CD4-positive, alpha-beta memory T cell (primary cell): ENCODE data around the gene AKAP12. TPM values are rescaled to one million over a fixed set of nuclear protein-coding genes. Genes with fewer than 3 reads are reported as not detected.

Source experiments
- CTCF ChIA-PET: fragments of 350-600 bp; sonication (Branson Sonifier 250); formaldehyde crosslinking; loops from one replicate; lab custom pipeline; 2021; ENCODE audit warnings: inconsistent platforms; ENCODE audit not compliant: partially characterized antibody; lab: Charles Lee
- POLR2A ChIA-PET: fragments of 350-600 bp; sonication (Branson Sonifier 250); formaldehyde crosslinking; loops from one replicate; lab custom pipeline; 2021; ENCODE audit not compliant: partially characterized antibody; lab: Charles Lee
- DNase-seq, 5 donors: peaks; one replicate each; pipeline versions ENCODE4 v3.0.0 to v3.0.0-alpha.2; 2020 to 2022; ENCODE audit warnings: mixed read lengths in 1 of 5
- H3K27ac ChIP-seq: one replicate; pipeline ENCODE4 v1.7.0; 2013; ENCODE audit warnings: low read depth, low read length
- H3K27me3 ChIP-seq: 2 replicates; pipeline ENCODE4 v1.7.0; 2013; ENCODE audit warnings: mild to moderate bottlenecking, low read length, moderate library complexity; ENCODE audit not compliant: insufficient read depth
- H3K36me3 ChIP-seq: 2 replicates; pipeline ENCODE4 v1.7.0; 2013; ENCODE audit warnings: mild to moderate bottlenecking, low read length, moderate library complexity; ENCODE audit not compliant: insufficient read depth
- H3K4me1 ChIP-seq: 2 replicates; pipeline ENCODE4 v1.7.0; 2013; ENCODE audit warnings: mild to moderate bottlenecking, low read length, moderate library complexity; ENCODE audit not compliant: insufficient read depth
- H3K4me3 ChIP-seq, 2 donors: one replicate each; pipeline ENCODE4 v1.7.0; 2013; ENCODE audit warnings: low read length in 2 of 2, mild to moderate bottlenecking in 1 of 2
- H3K9me3 ChIP-seq, 2 donors: one replicate each; pipeline ENCODE4 v1.7.0; 2013; ENCODE audit warnings: low read length in 2 of 2, control low read depth in 1 of 2; ENCODE audit not compliant: control insufficient read depth in 1 of 2
- H3K27ac Mint-ChIP-seq, 7 donors: one replicate each; pipeline ENCODE4 v1.8.0; 2020 to 2021; ENCODE audit warnings: mixed read lengths in 7 of 7, mild to moderate bottlenecking in 6 of 7, inconsistent platforms in 3 of 7, moderate library complexity in 3 of 7
- H3K27me3 Mint-ChIP-seq, 2 donors: one replicate each; pipeline ENCODE4 v1.8.0; 2020 to 2021; ENCODE audit warnings: mixed read lengths in 2 of 2
- H3K36me3 Mint-ChIP-seq, 2 donors: one replicate each; pipeline ENCODE4 v1.8.0; 2020 to 2021; ENCODE audit warnings: mixed read lengths in 2 of 2, inconsistent platforms in 1 of 2, mild to moderate bottlenecking in 1 of 2
- H3K4me1 Mint-ChIP-seq, 4 donors: one replicate each; pipeline ENCODE4 v1.8.0; 2020 to 2021; ENCODE audit warnings: mixed read lengths in 4 of 4, mild to moderate bottlenecking in 1 of 4
- H3K4me3 Mint-ChIP-seq, 8 donors: one replicate each; pipeline ENCODE4 v1.8.0; 2020 to 2021; ENCODE audit warnings: mixed read lengths in 8 of 8, mild to moderate bottlenecking in 7 of 8, moderate library complexity in 6 of 8, inconsistent platforms in 3 of 8
- H3K9me3 Mint-ChIP-seq, 8 donors: one replicate each; pipeline ENCODE4 v1.8.0; 2020 to 2021; ENCODE audit warnings: mixed read lengths in 8 of 8, mild to moderate bottlenecking in 5 of 8, inconsistent platforms in 3 of 8, moderate library complexity in 1 of 8
- intact Hi-C: fragments of 100-400 bp; cut with micrococcal nuclease; formaldehyde crosslinking; loops from one replicate; pipeline ENCODE4 v1.15.1; 2023
- polyA plus RNA-seq, 2 donors: library from polyadenylated mRNA; unstranded; fragments of 300-500 nt; fragmentation: Illumina TruSeq; gene quantifications; one replicate each; pipeline ENCODE4 v1.2.3, GENCODE V29; 2021
- total RNA-seq, 2 experiments: library from RNA; stranded (reverse); gene quantifications; one replicate each; pipeline ENCODE4 v1.2.3, GENCODE V29; 2021

AKAP12 gene
- total and polyA plus RNA-seq, 4 experiments from 2014 or later, result 0.96 to 1.1 TPM; not detected in 2

DNA sequence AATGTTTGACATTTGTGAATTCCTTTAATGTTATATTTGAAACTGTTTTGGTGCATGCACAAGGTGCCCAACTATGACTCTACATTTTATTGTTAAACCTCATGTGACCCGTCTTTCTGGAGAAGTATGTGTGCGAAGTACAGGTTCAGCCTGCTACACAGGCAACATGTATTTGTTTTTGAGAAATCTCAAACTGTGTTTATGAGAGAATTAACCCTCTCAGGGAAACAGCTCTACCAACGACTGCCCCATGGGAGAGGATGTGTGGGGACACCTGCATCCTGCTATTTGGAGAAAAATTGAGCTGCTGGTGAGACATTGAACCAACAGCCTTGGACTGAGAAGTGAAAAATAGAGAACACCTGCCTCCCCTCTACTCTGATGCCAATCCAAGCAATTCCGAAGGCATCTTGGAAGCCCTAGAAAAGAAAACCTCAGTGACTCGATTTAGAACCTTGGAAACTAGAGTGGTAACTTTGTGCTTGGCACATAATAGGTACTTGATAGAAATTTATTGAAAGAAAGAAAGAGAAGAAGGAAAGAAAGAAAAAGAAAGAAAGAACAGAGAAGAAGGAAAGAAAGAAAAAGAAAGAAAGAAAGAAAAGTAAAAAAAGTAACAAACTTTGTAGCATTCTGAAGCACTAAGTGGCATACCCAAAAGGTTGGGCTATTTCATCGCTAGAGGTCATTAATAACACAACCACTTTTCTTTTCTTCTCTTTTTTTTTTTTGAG lies 2.9 kb upstream of the AKAP12 start:
- ChIA-PET POLR2A (no interaction called here), CTCF (no interaction called here)
- H3K36me3 Mint-ChIP-seq, result no peaks in the 10 kb centered on the region
- peaks cover 3 to 12% (median 11%) of the 10 kb centered on the region in 4 donors for H3K4me1 Mint-ChIP-seq
- H3K27me3 Mint-ChIP-seq, result peaks cover 23 to 26% of the 10 kb centered on the region in 2 donors
- H3K27me3 ChIP-seq, result peaks cover 11% of the 10 kb centered on the region
- no peak for DNase-seq
- H3K27ac Mint-ChIP-seq, result no peak overlapping the region
- no peak overlapping the region for H3K4me3 ChIP-seq
- intact Hi-C loops, result no loop called here
- H3K4me3 Mint-ChIP-seq, result peak overlapping the region in 1 of 8 donors; percentile 17
- peaks cover 6% of the 10 kb centered on the region for H3K4me1 ChIP-seq
- H3K27ac ChIP-seq, result no peak overlapping the region
- no peaks in the 10 kb centered on the region for H3K36me3 ChIP-seq
- H3K9me3 ChIP-seq, result no peaks in the 10 kb centered on the region
- peaks cover 0 to 2% (median 0%) of the 10 kb centered on the region in 8 donors for H3K9me3 Mint-ChIP-seq

DNA sequence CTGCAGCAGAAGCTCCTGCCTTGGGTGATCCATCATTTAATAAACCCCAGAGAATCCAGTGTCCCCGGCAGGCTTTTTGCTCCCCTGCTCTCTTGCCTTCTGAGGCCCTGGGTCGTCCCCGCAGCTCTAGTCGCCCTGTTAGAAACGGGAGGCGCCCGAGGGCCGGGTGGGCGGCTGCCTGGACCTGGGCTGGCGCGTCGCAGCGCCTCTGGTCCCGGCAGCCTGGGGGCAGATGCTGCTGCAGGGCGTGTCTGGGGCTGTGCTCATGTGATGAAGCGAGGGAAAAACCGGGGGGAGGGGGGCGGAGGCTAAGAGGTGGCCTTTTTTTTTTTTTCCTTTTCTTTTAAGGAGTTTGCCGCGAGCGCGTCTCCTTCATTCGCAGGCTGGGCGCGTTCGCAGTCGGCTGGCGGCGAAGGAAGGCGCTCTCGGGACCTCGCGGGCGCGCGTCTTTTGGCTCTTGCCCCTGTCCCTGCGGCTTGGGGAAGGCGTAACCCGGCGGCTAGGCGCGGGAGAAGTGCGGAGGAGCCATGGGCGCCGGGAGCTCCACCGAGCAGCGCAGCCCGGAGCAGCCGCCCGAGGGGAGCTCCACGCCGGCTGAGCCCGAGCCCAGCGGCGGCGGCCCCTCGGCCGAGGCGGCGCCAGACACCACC lies 394 bp downstream of the AKAP12 start:
- Mint-ChIP-seq H3K27ac (no peak overlapping the region), H3K9me3 (peaks cover 0 to 2% (median 0%) of the 10 kb centered on the region in 8 donors), H3K4me3 (peak overlapping the region; percentile 51 to 83 (median 64)), H3K4me1 (peaks cover 3 to 19% (median 12%) of the 10 kb centered on the region in 4 donors), H3K27me3 (peaks cover 39 to 40% of the 10 kb centered on the region in 2 donors), H3K36me3 (no peaks in the 10 kb centered on the region)
- intact Hi-C loops, result no loop called here
- POLR2A ChIA-PET, result interaction anchor here (0.5 kb wide), 1 partner anchor 10 kb away, joined by 3 read pairs; no protein-coding TSS in a partner anchor
- Histone ChIP-seq H3K27me3 (peaks cover 18% of the 10 kb centered on the region), H3K4me3 (no peak overlapping the region), H3K36me3 (no peaks in the 10 kb centered on the region), H3K27ac (no peak overlapping the region), H3K4me1 (peaks cover 6% of the 10 kb centered on the region), H3K9me3 (no peaks in the 10 kb centered on the region)
- DNase-seq, result peak in 1 of 5 donors; percentile 36
- CTCF ChIA-PET, result no interaction called here

GRCh38 chr6:151240791-151241642 lies 1.2 kb downstream of the AKAP12 start:
- peaks cover 3 to 19% (median 12%) of the 10 kb centered on the region in 4 donors for H3K4me1 Mint-ChIP-seq
- H3K27me3 Mint-ChIP-seq, result peaks cover 39 to 40% of the 10 kb centered on the region in 2 donors
- DNase-seq, result no peak
- ChIA-PET POLR2A (interaction anchor here (0.5 kb wide), 1 partner anchor 9 kb away, joined by 3 read pairs; no protein-coding TSS in a partner anchor), CTCF (no interaction called here)
- no peak overlapping the region for H3K27ac ChIP-seq
- H3K9me3 ChIP-seq, result no peaks in the 10 kb centered on the region
- peaks cover 6% of the 10 kb centered on the region for H3K4me1 ChIP-seq
- H3K9me3 Mint-ChIP-seq, result peaks cover 0 to 2% (median 0%) of the 10 kb centered on the region in 8 donors
- H3K36me3 Mint-ChIP-seq, result no peaks in the 10 kb centered on the region
- intact Hi-C loops, result no loop called here
- H3K27ac Mint-ChIP-seq, result no peak overlapping the region
- H3K36me3 ChIP-seq, result no peaks in the 10 kb centered on the region
- H3K4me3 Mint-ChIP-seq, result peak overlapping the region; percentile 35 to 78 (median 56)
- no peak overlapping the region for H3K4me3 ChIP-seq
- H3K27me3 ChIP-seq, result peaks cover 18% of the 10 kb centered on the region

GRCh38 chr6:151241853-151242252 lies 2.1 kb downstream of the AKAP12 start:
- POLR2A ChIA-PET, result no interaction called here
- no peaks in the 10 kb centered on the region for H3K36me3 Mint-ChIP-seq
- intact Hi-C loops, result no loop called here

GRCh38 chr6:151242420-151242861 lies 2.7 kb downstream of the AKAP12 start:
- Mint-ChIP-seq H3K27me3 (peaks cover 34 to 39% of the 10 kb centered on the region in 2 donors), H3K4me1 (peaks cover 3 to 19% (median 12%) of the 10 kb centered on the region in 4 donors), H3K4me3 (peak overlapping the region in 2 of 8 donors; percentile 49 to 52), H3K9me3 (peaks cover 0 to 2% (median 0%) of the 10 kb centered on the region in 8 donors), H3K27ac (no peak overlapping the region), H3K36me3 (no peaks in the 10 kb centered on the region)
- Histone ChIP-seq H3K27me3 (peaks cover 18% of the 10 kb centered on the region), H3K4me3 (no peak overlapping the region), H3K36me3 (no peaks in the 10 kb centered on the region), H3K4me1 (peaks cover 6% of the 10 kb centered on the region), H3K9me3 (no peaks in the 10 kb centered on the region), H3K27ac (no peak overlapping the region)
- intact Hi-C loops, result no loop called here
- no peak for DNase-seq
- POLR2A ChIA-PET, result no interaction called here
- CTCF ChIA-PET, result no interaction called here

More at GRCh38 chr6:151241853-151242252, 2.1 kb downstream of the AKAP12 start:
- peaks cover 6% of the 10 kb centered on the region for H3K4me1 ChIP-seq
- no peak overlapping the region for H3K27ac Mint-ChIP-seq
- no peak overlapping the region for H3K27ac ChIP-seq
- H3K27me3 Mint-ChIP-seq, result peaks cover 36 to 39% of the 10 kb centered on the region in 2 donors
- peaks cover 3 to 19% (median 12%) of the 10 kb centered on the region in 4 donors for H3K4me1 Mint-ChIP-seq
- H3K9me3 ChIP-seq, result no peaks in the 10 kb centered on the region
- H3K4me3 ChIP-seq, result no peak overlapping the region
- H3K4me3 Mint-ChIP-seq, result peak overlapping the region in 3 of 8 donors; percentile 24 to 73 (median 49)
- no peak for DNase-seq
- peaks cover 0 to 2% (median 0%) of the 10 kb centered on the region in 8 donors for H3K9me3 Mint-ChIP-seq
- H3K36me3 ChIP-seq, result no peaks in the 10 kb centered on the region
- H3K27me3 ChIP-seq, result peaks cover 18% of the 10 kb centered on the region
- CTCF ChIA-PET, result no interaction called here

DNA sequence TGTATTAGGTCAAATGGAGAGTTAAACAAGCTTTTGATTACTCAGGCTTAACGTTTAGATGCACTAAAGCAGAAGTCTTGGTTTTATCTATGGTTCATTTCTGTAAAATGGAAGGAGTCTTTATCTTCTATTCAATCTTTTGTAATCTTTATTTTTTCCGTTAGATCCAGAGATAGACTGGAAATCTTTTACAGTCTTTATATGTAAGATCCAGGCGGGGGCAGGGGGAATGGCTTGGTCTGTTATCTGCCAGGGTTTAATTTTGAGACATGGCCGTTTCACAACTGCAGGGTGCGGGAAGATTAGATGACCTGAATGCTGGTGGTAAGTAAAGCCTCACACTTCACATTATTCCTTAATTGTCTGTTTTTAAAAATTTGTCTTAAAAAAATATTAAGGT lies 3.7 kb downstream of the AKAP12 start:
- no peak overlapping the region for H3K4me3 Mint-ChIP-seq
- no peak overlapping the region for H3K27ac ChIP-seq
- intact Hi-C loops, result no loop called here
- H3K9me3 Mint-ChIP-seq, result peaks cover 0 to 1% (median 0%) of the 10 kb centered on the region in 8 donors
- no peaks in the 10 kb centered on the region for H3K36me3 Mint-ChIP-seq
- H3K9me3 ChIP-seq, result no peaks in the 10 kb centered on the region
- H3K4me3 ChIP-seq, result no peak overlapping the region
- peaks cover 3 to 19% (median 12%) of the 10 kb centered on the region in 4 donors for H3K4me1 Mint-ChIP-seq
- no peak overlapping the region for H3K27ac Mint-ChIP-seq
- ChIA-PET POLR2A (no interaction called here), CTCF (no interaction called here)
- H3K27me3 ChIP-seq, result peaks cover 15% of the 10 kb centered on the region
- H3K27me3 Mint-ChIP-seq, result peaks cover 34 to 37% of the 10 kb centered on the region in 2 donors
- no peak for DNase-seq
- H3K36me3 ChIP-seq, result no peaks in the 10 kb centered on the region
- H3K4me1 ChIP-seq, result peaks cover 6% of the 10 kb centered on the region
